ENCODE data around the gene IMP4. TPM values are rescaled to one million over a fixed set of nuclear protein-coding genes. Genes with fewer than 3 reads are reported as not detected.
A peak's percentile ranks its signal among the peaks of the same experiment; 100 is the strongest.

IMP4 gene
- total and polyA plus RNA-seq, 8 donors = 46.8 to 84.7 (median 65.0) TPM

DNA sequence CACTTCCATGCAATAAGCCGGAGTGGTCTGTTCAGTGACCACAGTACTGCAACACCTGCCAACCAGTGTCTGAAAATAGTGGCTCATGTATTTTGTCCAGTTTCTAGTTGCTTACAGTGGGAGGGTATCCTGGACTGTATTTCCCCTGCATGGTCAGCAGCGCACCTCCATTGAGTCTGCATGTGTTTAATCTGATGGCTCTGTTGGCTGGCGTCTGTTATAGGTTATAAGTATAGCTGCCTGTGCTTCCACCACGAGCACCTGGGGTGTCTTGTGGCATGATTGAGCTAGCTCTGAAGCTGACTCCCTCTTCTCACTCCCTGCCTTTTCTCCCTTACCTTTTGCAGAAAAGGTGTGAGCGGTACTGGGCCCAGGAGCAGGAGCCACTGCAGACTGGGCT is 26.1 kb downstream of the IMP4 start:
- ATAC-seq (no peak), FAIRE-seq (no peak), DNase-seq (no peak)
- H3K4me1 ChIP-seq = peaks cover 0 to 11% (median 4%) of the 10 kb centered on the region in 3 donors
- no peak overlapping the region for H3K4me3 ChIP-seq
- no peak overlapping the region for H3K27ac ChIP-seq
- H3K27me3 ChIP-seq = no peaks in the 10 kb centered on the region
- H3K9me3 ChIP-seq = no peaks in the 10 kb centered on the region
- H3K36me3 ChIP-seq = no peaks in the 10 kb centered on the region
- intact Hi-C loops (cut with DNase I) = no loop called here
- WGBS, 2 donors = 92 to 97% methylated on average over 5 of the region's 5 CpGs
- TF ChIP-seq, protein P1, sequence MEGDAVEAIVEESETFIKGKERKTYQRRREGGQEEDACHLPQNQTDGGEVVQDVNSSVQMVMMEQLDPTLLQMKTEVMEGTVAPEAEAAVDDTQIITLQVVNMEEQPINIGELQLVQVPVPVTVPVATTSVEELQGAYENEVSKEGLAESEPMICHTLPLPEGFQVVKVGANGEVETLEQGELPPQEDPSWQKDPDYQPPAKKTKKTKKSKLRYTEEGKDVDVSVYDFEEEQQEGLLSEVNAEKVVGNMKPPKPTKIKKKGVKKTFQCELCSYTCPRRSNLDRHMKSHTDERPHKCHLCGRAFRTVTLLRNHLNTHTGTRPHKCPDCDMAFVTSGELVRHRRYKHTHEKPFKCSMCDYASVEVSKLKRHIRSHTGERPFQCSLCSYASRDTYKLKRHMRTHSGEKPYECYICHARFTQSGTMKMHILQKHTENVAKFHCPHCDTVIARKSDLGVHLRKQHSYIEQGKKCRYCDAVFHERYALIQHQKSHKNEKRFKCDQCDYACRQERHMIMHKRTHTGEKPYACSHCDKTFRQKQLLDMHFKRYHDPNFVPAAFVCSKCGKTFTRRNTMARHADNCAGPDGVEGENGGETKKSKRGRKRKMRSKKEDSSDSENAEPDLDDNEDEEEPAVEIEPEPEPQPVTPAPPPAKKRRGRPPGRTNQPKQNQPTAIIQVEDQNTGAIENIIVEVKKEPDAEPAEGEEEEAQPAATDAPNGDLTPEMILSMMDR (IDR thresholded peaks at IDR 0.05) = no peak

DNA sequence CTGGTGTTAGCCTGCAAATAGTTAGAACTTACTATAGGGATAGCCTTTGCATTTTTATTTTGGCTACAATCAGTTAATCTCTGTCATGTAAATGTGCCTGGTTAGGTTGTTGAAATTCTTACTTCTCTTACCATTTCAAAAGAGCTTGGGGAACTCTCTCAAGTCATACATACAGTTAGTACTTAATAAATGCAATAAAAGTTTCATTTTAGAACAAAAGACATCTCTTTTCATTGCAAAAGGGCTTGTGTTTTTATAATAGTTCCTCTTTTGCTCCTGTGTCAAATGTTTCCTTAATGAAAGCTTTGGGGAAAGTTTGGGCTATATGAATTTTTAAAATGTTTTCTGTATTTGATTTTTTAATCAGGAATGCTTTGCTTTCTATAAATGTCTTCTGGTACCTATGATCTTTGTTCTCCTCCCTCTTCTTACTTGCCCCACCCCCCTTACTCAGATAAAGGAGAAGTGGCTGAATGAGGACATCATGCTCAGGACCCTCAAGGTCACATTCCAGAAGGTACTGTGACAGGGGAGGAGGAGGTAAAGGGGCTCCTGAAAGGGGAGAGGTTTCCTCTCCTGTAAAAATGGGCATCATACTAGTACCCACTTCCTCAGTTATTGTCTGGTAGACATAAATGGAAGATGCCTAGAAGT is 26.7 kb downstream of the IMP4 start:
- intact Hi-C loops (cut with DNase I) = no loop called here
- ATAC-seq = no peak
- Histone ChIP-seq H3K36me3 (no peaks in the 10 kb centered on the region), H3K9me3 (no peaks in the 10 kb centered on the region), H3K4me3 (no peak overlapping the region), H3K27me3 (no peaks in the 10 kb centered on the region), H3K4me1 (peaks cover 0 to 11% (median 4%) of the 10 kb centered on the region in 3 donors), H3K27ac (no peak overlapping the region)
- DNase-seq = no peak
- no peak for FAIRE-seq
- TF ChIP-seq, protein P1 (IDR thresholded peaks at IDR 0.05) = no peak

DNA sequence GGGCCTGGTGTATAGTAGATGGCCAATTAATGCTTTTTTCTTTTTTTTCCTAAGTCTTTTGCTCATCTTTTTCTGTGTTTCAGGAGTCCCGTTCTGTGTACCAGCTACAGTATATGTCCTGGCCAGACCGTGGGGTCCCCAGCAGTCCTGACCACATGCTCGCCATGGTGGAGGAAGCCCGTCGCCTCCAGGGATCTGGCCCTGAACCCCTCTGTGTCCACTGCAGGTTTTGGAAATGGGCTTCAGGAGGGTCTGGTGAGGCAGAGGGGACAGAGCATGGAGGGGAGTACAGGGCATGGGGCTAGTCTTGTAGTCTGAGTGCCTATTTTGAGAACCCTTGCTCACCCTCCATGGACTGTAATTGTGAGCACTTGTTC is 27.3 kb downstream of the IMP4 start:
- intact Hi-C loops (cut with DNase I) = no loop called here
- Histone ChIP-seq H3K4me1 (peaks cover 0 to 11% (median 4%) of the 10 kb centered on the region in 3 donors), H3K27me3 (no peaks in the 10 kb centered on the region), H3K27ac (no peak overlapping the region), H3K4me3 (no peak overlapping the region), H3K9me3 (no peaks in the 10 kb centered on the region), H3K36me3 (no peaks in the 10 kb centered on the region)
- WGBS, 2 donors = 93 to 98% methylated on average over 5 of the region's 5 CpGs
- FAIRE-seq = no peak
- DNase-seq = no peak
- ATAC-seq = no peak
- TF ChIP-seq, protein P1 (IDR thresholded peaks at IDR 0.05) = no peak

DNA sequence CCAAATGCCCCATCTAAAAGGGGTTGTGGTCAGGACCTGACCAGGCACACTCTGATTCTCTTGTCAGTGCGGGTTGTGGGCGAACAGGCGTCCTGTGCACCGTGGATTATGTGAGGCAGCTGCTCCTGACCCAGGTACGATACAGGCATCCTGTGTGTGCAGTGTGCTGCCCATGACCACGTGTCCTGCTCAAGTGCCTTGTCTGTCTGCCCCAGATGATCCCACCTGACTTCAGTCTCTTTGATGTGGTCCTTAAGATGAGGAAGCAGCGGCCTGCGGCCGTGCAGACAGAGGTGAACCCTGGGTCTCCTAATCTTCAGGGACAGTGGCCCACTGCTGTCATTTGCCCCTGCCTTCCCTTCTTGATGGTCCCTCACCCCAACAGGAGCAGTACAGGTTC is 27.8 kb downstream of the IMP4 start:
- ATAC-seq (no peak), FAIRE-seq (no peak), DNase-seq (no peak)
- Histone ChIP-seq H3K4me1 (peaks cover 0 to 11% (median 4%) of the 10 kb centered on the region in 3 donors), H3K27ac (no peak overlapping the region), H3K27me3 (no peaks in the 10 kb centered on the region), H3K9me3 (no peaks in the 10 kb centered on the region), H3K4me3 (no peak overlapping the region), H3K36me3 (no peaks in the 10 kb centered on the region)
- TF ChIP-seq, protein P1 (IDR thresholded peaks at IDR 0.05) = no peak
- intact Hi-C loops (cut with DNase I) = no loop called here
- 92 to 98% methylated on average over 9 of the region's 9 CpGs for WGBS, 2 donors

DNA sequence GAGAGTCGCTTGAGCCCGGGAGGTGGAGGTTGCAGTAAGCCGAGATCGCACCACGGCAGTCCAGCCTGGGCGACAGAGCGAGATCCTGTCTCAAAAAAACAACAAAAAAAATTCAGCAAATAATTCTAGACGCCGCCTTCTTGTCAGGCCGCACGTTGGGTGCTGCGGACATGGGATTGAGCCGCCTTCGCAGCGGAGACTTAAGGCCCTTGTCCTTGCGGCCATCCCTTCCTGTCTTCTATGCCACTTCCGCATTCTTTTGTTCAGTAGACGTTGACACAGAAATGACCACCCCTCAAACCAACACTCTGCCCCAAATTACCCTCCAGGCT is 29.0 kb downstream of the IMP4 start:
- Histone ChIP-seq H3K4me1 (peaks cover 0 to 11% (median 4%) of the 10 kb centered on the region in 3 donors), H3K4me3 (peak overlapping the region; percentile 66 to 100 (median 78)), H3K27ac (peak overlapping the region; percentile 70 to 90 (median 81)), H3K36me3 (no peaks in the 10 kb centered on the region), H3K27me3 (no peaks in the 10 kb centered on the region), H3K9me3 (no peaks in the 10 kb centered on the region)
- intact Hi-C loops (cut with DNase I) = no loop called here
- FAIRE-seq (no peak), DNase-seq (no peak), ATAC-seq (peak; percentile 19 to 43 (median 35))
- 31 to 35% methylated on average over 18 of the region's 18 CpGs for WGBS, 2 donors
- TF ChIP-seq, protein P1 (IDR thresholded peaks at IDR 0.05) = no peak

Measured in pancreas (tissue), 10 donors.